Measurements from ENCODE around the gene WWOX.

GRCh38 chr16:78740269-78740668, 640.8 kb downstream of the WWOX start:
- TF ChIP-seq POLR2AphosphoS5 (IDR thresholded peaks at IDR 0.05) (no peak), POLR2A (IDR thresholded peaks at IDR 0.05) (no peak), EP300 (IDR thresholded peaks at IDR 0.05) (no peak)
- TF ChIP-seq, protein P1, sequence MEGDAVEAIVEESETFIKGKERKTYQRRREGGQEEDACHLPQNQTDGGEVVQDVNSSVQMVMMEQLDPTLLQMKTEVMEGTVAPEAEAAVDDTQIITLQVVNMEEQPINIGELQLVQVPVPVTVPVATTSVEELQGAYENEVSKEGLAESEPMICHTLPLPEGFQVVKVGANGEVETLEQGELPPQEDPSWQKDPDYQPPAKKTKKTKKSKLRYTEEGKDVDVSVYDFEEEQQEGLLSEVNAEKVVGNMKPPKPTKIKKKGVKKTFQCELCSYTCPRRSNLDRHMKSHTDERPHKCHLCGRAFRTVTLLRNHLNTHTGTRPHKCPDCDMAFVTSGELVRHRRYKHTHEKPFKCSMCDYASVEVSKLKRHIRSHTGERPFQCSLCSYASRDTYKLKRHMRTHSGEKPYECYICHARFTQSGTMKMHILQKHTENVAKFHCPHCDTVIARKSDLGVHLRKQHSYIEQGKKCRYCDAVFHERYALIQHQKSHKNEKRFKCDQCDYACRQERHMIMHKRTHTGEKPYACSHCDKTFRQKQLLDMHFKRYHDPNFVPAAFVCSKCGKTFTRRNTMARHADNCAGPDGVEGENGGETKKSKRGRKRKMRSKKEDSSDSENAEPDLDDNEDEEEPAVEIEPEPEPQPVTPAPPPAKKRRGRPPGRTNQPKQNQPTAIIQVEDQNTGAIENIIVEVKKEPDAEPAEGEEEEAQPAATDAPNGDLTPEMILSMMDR (IDR thresholded peaks at IDR 0.05) = no peak

Measured in gastroesophageal sphincter (tissue), 3 donors.